Lower leg skin (tissue), 3 donors: ENCODE data around the gene ZNF248.

ENCODE experiments used
- CTCF ChIP-seq, 3 donors: fragments of 450-650 bp; IDR thresholded peaks; one replicate each; pipeline ENCODE4 v1.5.1; 2016; ENCODE audit warnings: antibody characterized with exemption in 3 of 3, mild to moderate bottlenecking in 3 of 3, moderate library complexity in 2 of 3
- POLR2A ChIP-seq, 2 donors: fragments of 450-650 bp; IDR thresholded peaks; one replicate each; pipeline ENCODE4 v1.6.1; 2016 to 2017; ENCODE audit warnings: antibody characterized with exemption in 2 of 2, mild to moderate bottlenecking in 1 of 2, moderate library complexity in 1 of 2

- TF ChIP-seq CTCF (IDR thresholded peaks at IDR 0.05) (no peak), POLR2A (IDR thresholded peaks at IDR 0.05) (no peak)
These were observed 37.6 kb downstream of the ZNF248 start for GRCh38 chr10:37819797-37820196.
